Uterus (tissue), 4 donors: ENCODE results near the gene ANGPTL8. TPM values are rescaled to one million over a fixed set of nuclear protein-coding genes. Genes with fewer than 3 reads are reported as not detected.
A peak's percentile ranks its signal among the peaks of the same experiment; 100 is the strongest.

Source experiments
- DNase-seq, 2 donors: peaks; one replicate each; pipeline ENCODE4 v3.0.0-alpha.2; 2019 to 2020
- H3K27ac ChIP-seq, 2 donors: fragments of 200-600 bp; sonication (generic); 1 replicate in 1 of 2; 2 replicates in 1 of 2; pipeline ENCODE4 v1.5.1; 2016 to 2018
- H3K27me3 ChIP-seq, 2 donors: fragments of 200-600 bp; sonication (generic); one replicate each; pipeline ENCODE4 v1.5.1; 2018 to 2019; ENCODE audit warnings: control low read depth in 1 of 2
- H3K36me3 ChIP-seq, 2 donors: fragments of 200-600 bp; sonication (generic); one replicate each; pipeline ENCODE4 v1.5.1; 2019; ENCODE audit warnings: control low read depth in 1 of 2
- H3K4me1 ChIP-seq, 2 donors: fragments of 200-600 bp; sonication (generic); one replicate each; pipeline ENCODE4 v1.5.1; 2018 to 2019; ENCODE audit warnings: control low read depth in 1 of 2
- H3K4me3 ChIP-seq, 2 donors: fragments of 200-600 bp; sonication (generic); 1 replicate in 1 of 2; 2 replicates in 1 of 2; pipeline ENCODE4 v1.5.1; 2018 to 2019; ENCODE audit warnings: mild to moderate bottlenecking in 1 of 2
- H3K9me3 ChIP-seq, 2 donors: fragments of 200-600 bp; sonication (generic); one replicate each; pipeline ENCODE4 v1.5.1; 2019; ENCODE audit warnings: control low read depth in 1 of 2
- CTCF ChIP-seq, 4 experiments: fragments of 200-600 bp in 2 of 4; fragments of 450-650 bp in 2 of 4; sonication (generic) in 2 of 4; IDR thresholded peaks; one replicate each; pipeline ENCODE4 v1.5.1; 2016 to 2019; ENCODE audit warnings: antibody characterized with exemption in 4 of 4, mild to moderate bottlenecking in 2 of 4, moderate library complexity in 1 of 4
- POLR2A ChIP-seq, 2 donors: fragments of 450-650 bp; IDR thresholded peaks; one replicate each; pipeline ENCODE4 v1.6.1; 2016; ENCODE audit warnings: antibody characterized with exemption in 2 of 2, mild to moderate bottlenecking in 1 of 2, moderate library complexity in 1 of 2
- intact Hi-C: fragments of 100-400 bp; cut with DNase I; formaldehyde crosslinking; loops from one replicate; pipeline ENCODE4 v1.15.1; 2023; ENCODE audit warnings: low total_unique reads
- total RNA-seq, 4 donors: library from RNA; depleted of rRNA in 3 of 4; stranded (reverse); fragments of >200 nt in 3 of 4; gene quantifications; one replicate each; pipeline versions ENCODE4 v1.1.0 to v1.2.4, GENCODE V29; 2014 to 2023
- donor health status: DM: yes; HTN: yes; CAD: no.

Gene ANGPTL8
- total RNA-seq, 4 donors from 2014 or later, result 3.0 TPM; not detected in 3

- H3K27ac ChIP-seq, result peak overlapping the region in 1 of 2 donors; percentile 15
- no peak overlapping the region for H3K4me3 ChIP-seq
These were observed 39.3 kb downstream of the ANGPTL8 start for GRCh38 chr19:11278670-11279069.

GRCh38 chr19:11279505-11280236, 40.3 kb downstream of the ANGPTL8 start:
- Histone ChIP-seq H3K27me3 (no peaks in the 10 kb centered on the region), H3K9me3 (no peaks in the 10 kb centered on the region), H3K4me1 (no peaks in the 10 kb centered on the region), H3K4me3 (no peak overlapping the region), H3K27ac (peak overlapping the region in 1 of 2 donors; percentile 15), H3K36me3 (no peaks in the 10 kb centered on the region)
- no peak for DNase-seq
- intact Hi-C loops, result no loop called here
- no peak for TF ChIP-seq CTCF (IDR thresholded peaks at IDR 0.05)
- TF ChIP-seq POLR2A (IDR thresholded peaks at IDR 0.05), result no peak

More at GRCh38 chr19:11278670-11279069, 39.3 kb downstream of the ANGPTL8 start:
- H3K9me3 ChIP-seq, result no peaks in the 10 kb centered on the region
- H3K27me3 ChIP-seq, result no peaks in the 10 kb centered on the region
- intact Hi-C loops, result no loop called here
- H3K36me3 ChIP-seq, result no peaks in the 10 kb centered on the region
- no peaks in the 10 kb centered on the region for H3K4me1 ChIP-seq
- TF ChIP-seq CTCF (IDR thresholded peaks at IDR 0.05), result no peak
- TF ChIP-seq POLR2A (IDR thresholded peaks at IDR 0.05), result no peak
- DNase-seq, result no peak

GRCh38 chr19:11281356-11282049, 42.1 kb downstream of the ANGPTL8 start:
- no peak overlapping the region for H3K27ac ChIP-seq
- intact Hi-C loops, result no loop called here
- H3K36me3 ChIP-seq, result no peaks in the 10 kb centered on the region
- H3K27me3 ChIP-seq, result no peaks in the 10 kb centered on the region
- no peak overlapping the region for H3K4me3 ChIP-seq
- H3K9me3 ChIP-seq, result no peaks in the 10 kb centered on the region
- TF ChIP-seq CTCF (IDR thresholded peaks at IDR 0.05), result no peak
- no peak for TF ChIP-seq POLR2A (IDR thresholded peaks at IDR 0.05)
- H3K4me1 ChIP-seq, result no peaks in the 10 kb centered on the region
- no peak for DNase-seq

GRCh38 chr19:11284515-11284914, 45.1 kb downstream of the ANGPTL8 start:
- intact Hi-C loops, result no loop called here
- Histone ChIP-seq H3K27me3 (no peaks in the 10 kb centered on the region), H3K4me1 (no peaks in the 10 kb centered on the region), H3K9me3 (no peaks in the 10 kb centered on the region), H3K4me3 (no peak overlapping the region), H3K27ac (peak overlapping the region in 1 of 2 donors; percentile 20), H3K36me3 (no peaks in the 10 kb centered on the region)
- DNase-seq, result no peak
- TF ChIP-seq POLR2A (IDR thresholded peaks at IDR 0.05) (no peak), CTCF (IDR thresholded peaks at IDR 0.05) (no peak)

- no peak overlapping the region for H3K4me3 ChIP-seq
- intact Hi-C loops, result no loop called here
- H3K36me3 ChIP-seq, result no peaks in the 10 kb centered on the region
- H3K9me3 ChIP-seq, result no peaks in the 10 kb centered on the region
- H3K4me1 ChIP-seq, result no peaks in the 10 kb centered on the region
- DNase-seq, result no peak
- TF ChIP-seq POLR2A (IDR thresholded peaks at IDR 0.05), result no peak
- peak in 2 of 4 experiments; percentile 29 to 31 for TF ChIP-seq CTCF (IDR thresholded peaks at IDR 0.05)
- no peaks in the 10 kb centered on the region for H3K27me3 ChIP-seq
- H3K27ac ChIP-seq, result peak overlapping the region; percentile 11 to 50
These were observed 47.0 kb downstream of the ANGPTL8 start for GRCh38 chr19:11286312-11286974.
